NK-92 (cell line): ENCODE measurements around the gene ASPRV1.
"Not testable (repeated sequence)": the region's sequence is repeated elsewhere in the genome, so short reads cannot be mapped to it uniquely, and the experiment has no call there.

Experiments used
- DNase-seq: peaks from one replicate; lab custom pipeline; 2025; ENCODE audit not compliant: unreplicated experiment; lab: John Stamatoyannopoulos, UW

The ASPRV1 gene

DNA sequence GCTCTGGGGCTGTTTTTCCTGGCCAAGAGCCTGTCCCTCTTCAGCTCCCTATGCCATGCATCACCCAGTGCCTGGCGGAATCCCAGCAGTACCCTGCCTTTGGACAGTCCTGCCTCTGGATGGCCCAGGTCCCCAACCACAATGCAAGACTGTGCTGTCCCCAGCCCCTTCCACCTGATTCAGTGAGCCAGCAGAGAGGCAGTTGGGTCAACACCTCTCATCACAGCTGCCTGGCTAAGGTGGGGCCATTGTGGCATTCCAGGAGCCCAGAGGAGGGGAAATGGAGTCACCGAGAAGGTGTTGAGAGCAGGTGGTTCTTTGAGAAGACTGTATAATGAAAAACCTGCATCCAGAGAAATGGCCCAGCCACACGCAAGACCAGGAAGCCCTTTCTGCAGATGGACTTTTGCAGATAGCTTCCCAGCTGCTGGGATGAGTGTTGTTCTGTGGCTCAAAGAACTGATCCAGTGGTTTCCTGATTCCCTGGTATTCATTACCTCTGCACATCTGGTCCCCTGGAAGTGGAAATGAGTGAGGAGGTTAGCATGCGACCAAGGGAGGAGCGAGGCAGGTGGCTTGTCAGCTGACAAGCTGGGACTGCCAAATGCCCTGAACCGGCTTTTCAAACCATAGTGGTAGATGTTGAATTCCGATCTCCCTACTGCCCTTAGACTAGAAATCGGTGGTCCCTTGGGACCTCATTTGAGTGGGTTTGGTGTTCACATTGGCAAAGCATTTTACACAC is 1.7 kb upstream of the ASPRV1 start:
- no peak for DNase-seq

DNA sequence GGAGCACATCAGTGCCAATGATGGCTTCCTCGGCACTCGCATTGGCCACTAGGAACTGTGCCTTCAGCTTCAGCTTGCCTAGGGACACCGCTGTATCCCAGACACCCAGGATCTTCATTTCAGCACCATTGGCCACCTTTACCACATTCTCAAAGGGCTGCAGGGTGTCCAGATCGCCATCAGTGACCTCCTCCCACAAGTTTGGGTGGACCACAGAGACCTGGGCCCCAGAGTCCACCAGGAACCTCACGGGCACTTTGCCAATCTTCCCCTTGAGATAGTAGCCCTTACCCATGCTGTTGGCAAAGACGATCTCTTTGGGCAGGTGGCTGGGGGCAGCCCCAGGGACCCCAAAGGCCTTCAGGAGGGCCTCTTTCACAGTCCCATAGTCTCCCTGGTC is 610 bp downstream of the ASPRV1 start:
- no peak for DNase-seq

DNA sequence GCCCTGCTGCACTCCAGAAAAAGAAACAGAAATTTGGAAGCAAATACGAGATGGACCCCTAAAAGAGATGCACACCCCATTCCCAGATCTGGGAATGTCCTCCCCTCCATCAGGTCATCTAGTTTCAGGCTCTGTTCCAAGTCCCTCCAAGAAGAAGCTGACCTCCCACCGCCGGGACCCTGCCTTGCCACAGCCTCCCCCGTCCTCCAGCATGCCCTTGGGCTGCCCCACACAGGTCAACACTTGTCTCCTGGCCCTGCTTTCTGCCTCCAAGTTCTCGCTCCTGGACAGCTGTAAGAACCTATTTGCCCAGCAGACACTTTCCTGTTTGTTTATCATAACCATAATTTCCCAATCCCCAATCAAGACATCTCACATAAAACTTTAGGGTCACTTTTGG is 2.0 kb downstream of the ASPRV1 start:
- DNase-seq, result no peak

DNA sequence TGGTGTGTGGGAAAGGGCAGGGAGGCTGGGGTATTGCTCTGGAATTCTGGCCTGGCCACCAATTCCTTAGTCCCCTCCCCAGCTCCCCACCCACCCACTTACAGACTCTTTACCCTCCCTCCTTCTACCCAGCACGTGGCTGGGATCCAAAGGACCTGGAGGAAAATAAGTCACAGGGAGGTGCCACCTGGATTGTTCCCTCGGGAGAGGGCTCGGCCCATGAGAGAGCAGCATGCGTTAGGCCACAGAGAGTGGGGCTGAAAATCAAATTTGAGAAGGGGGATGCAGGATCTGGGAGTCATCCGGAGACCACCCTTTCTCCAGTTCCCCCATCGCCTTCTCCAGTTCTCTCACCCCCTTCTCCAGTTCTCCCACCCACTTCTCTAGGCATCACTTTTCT is 3.0 kb downstream of the ASPRV1 start:
- DNase-seq, result no peak

DNA sequence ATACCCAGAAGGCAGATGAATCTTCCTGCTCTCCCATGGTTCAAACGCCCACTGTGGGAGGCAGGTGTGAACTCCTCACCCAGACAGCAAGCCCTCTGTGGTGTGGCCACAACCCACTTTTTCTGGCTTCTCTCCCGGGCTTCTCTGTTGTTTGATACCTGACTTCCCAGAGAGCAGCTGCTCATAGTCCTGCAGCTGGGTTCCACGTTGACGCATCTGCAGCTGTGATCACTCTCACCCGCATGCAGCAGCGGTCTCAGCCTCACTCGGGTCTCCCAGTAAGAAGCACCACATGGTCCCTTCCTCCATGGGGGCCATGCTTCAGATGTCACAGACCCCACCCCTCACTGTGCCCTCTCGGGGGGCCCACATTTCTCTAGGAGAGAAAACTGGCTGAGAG is 3.5 kb downstream of the ASPRV1 start:
- DNase-seq, result no peak

DNA sequence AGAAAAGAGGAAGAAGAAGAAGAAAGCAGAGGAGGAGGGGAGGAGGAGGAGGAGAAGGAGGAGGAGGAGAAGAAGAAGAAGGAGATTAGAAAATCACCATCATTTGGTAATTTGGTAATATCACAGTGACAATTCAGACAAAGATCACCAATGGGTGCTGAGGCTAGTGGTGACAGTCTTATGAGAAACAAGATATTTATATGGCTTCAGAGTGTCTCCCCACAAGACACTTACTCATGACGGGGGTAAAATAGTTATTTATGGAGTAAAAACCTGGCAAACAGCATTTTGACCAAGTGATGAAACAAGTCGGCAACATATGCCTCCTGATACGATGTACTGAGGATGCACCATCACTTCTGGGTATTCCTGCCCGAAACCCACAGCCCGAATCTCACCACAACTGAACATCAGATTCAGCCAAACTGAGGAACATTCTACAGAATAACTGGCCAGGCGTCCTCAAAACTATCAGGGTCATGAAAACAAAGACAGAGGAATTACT is 4.9 kb downstream of the ASPRV1 start:
- DNase-seq, result no peak

DNA sequence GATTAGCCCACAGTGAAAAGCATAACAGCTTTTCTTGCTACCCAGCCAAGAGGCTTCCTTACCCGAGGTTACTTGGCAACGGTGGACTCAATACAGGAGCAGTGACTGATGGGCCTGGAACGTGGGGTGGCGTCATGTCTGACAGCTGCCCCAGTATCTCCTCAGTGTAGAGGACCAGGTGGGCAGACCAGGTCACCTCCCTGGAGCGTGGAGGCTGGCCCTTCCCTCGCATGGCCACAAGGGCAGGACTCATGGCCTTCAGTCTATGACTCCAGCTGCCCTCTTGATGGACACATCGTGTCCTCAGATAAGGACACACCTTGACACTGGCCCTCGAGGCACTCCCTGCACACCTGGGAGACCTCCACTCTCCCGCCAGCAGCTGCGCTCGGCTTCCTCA is 6.4 kb downstream of the ASPRV1 start:
- no peak for DNase-seq

DNA sequence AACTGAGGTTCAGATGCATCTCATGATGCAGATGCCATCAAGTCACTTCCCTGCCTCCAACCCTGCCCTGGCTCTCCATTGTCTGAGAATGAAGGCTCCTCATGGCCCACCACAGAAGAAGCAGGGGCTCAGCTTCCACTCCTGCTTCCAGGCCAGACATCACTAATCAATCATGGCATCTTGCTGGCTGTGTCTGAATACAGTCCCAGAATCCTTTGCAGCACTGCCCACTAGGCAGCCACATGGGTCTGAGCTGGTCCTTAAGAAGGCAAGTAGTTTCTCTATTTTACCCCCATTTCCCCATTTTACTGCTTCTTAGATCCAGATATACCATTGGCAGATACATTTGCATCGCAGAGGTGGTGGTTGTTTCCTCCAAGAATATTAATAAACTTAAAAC is 7.3 kb downstream of the ASPRV1 start:
- DNase-seq, result no peak

DNA sequence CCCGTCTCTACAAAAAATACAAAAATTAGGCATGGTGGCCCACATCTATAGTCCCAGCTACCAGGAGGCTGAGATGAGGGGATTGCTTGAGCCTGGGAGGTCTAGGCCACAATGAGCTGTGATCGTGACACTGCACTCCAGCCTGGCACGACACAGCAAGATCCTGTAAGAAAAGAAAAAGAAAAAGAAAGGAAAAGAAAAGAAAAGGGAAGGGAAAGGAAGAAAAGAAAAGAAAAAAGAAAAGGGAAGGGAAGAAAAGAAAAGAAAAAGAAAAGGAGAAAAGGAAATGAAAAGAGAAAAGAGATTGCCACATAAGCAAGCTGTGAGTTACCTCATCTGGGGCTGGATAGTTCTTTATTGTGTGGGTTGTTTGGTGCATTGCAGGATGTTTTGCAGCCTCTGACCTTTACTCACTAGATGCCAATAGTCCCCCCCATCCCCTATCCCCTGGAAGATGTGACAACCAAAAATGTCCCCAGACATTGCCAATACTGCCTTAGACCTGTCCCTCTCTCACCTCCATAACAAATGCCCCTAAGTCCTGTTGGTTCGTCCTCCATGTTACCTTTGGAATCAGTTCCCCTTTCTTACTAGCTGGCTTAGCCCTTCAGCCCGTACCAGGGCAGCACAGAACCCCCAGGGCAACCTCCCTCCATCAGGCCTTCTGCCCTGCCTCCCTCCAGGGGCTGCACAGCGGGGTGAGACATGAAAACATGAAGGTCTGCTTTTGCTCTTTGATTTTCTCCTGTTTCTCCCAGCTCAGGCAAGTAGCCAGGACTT is 8.9 kb downstream of the ASPRV1 start:
- DNase-seq, result no peak

DNA sequence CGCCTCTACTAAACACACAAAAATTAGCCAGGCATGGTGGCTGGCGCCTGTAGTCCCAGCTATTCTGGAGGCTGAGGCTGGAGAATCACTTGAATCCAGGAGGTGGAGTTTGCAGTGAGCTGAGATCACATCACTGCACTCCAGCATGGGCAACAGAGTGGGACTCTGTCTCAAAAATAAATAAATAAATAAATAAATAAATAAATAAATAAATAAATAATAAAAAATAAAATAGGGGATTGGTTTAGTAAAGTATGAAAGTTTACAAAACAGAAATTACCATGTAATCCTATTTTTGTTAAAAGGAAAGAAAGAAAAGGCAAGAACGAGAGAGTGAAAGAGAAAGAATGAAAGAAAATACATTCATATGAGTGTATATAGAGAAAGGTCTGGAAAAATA is 10.8 kb downstream of the ASPRV1 start:
- not testable (repeated sequence) for DNase-seq

DNA sequence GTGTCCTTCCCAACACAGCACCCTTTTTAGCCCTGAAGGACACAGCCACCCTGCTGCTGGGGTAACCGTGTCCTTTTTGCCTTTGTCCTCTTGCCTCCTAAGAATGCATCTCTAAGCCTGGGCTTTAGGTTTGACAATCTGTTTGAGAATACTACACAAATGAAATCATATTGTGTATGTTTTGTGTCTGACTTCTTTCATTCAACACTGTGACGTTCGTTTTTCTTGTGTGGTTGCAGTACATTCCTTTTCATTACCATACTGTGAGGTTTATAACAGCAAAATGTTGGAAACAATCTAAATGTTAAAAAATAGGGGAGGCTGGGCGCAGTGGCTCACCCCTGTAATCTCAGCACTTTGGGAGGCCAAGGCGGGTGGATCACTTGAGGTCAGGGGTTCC is 11.2 kb downstream of the ASPRV1 start:
- no peak for DNase-seq

DNA sequence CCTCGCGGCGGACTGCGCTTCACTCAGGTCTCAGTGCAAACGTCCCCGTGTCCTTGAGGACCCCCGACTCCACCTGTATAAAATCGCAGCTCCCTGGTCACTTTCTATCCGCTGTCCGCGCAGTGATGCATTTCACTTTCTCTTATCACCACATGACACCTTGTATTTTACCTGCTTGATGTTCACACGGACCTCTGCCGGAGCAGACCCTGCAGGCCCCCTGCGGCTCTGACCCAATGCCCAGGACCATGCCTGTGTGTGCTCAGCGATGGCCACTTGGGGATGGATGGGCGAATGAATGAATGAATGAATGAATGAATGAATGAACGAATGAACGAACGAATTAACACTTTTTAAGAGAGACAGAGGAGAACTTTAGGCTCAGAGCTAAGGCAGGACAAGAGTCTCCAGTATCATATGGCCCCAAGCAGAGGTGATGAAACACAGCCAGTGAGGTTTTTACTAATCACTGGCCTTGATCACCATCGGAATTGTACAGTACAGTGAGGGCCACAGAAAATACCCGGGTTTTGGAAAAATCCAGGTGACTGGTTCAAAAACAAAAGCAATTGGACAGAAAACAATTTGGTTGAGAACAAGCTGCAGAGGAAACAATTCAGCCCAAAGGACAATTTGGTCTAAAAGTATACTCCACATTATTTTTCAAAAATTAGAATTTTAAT is 12.3 kb downstream of the ASPRV1 start:
- DNase-seq, result no peak

DNA sequence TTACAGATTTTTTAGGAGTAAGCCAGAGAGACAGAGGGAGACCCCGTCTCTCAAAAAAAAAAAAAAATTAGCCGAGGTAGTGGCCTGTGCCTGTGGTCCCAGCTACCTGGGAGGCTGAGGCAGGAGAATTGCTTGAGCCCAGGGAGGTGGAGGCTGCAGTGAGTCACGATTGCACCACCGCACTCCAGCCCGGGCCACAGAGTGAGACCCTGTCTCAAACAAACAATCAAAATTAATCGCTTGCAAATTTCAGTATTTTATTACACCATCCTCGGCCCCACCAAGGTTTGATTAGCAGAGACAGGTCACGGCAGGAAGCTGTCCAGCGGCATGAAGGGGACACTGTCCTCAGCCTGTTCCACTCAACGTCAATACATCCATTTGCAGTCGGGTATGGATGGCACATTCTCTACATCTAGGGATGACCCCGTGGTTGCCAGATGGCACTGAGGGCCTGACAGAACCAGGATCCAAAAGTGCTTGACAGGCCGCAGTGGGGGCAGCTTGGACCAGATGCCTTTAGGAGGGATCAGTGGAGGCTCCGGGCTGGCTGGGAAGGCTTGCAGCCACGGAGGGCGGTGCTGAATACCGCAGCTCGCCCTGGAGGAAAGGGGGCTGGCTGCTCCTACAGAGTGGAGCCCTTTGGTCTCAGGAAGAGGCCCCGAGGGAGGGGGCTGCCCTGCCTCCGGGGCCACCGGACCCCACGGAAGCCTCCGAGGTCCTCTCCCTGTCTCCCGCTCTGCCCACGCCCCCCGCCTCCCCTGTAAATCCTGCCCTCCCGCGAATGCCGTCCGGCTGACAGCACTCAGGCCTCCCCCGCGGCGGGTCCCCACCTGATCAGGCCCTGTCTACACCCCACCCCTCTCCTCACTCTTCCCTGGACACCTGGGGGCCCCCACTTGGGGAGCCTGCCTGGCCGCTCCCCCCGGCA is 13.1 kb downstream of the ASPRV1 start:
- no peak for DNase-seq

DNA sequence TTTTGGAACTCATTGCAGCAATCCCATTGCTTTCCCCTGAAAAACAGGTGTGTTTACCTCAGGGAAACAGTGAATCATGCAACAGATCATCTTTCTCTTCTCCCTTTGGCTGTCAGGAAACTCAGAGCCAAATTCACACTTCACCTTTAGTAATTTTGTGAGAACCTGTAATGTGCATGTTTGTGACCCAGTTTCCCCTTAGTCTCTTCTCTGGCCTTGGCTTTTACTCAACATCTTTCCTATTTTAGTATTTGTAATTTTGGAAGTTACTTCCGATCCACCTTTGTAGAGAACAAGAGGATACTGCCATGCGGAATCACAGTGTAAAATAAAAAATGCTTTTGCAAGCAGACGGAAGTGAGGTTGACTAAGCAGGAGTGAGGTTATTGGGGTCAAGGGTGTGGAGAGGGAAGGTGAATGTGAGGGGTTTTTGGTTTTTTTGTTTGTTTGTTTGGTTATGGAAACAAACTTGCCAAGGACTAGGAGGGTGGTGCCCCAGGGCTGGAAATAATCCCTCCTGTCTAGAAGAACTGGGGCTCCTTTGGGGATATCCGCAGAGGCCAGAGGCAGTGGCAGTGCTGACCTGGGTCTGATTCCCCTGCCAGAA is 14.0 kb downstream of the ASPRV1 start:
- no peak for DNase-seq

DNA sequence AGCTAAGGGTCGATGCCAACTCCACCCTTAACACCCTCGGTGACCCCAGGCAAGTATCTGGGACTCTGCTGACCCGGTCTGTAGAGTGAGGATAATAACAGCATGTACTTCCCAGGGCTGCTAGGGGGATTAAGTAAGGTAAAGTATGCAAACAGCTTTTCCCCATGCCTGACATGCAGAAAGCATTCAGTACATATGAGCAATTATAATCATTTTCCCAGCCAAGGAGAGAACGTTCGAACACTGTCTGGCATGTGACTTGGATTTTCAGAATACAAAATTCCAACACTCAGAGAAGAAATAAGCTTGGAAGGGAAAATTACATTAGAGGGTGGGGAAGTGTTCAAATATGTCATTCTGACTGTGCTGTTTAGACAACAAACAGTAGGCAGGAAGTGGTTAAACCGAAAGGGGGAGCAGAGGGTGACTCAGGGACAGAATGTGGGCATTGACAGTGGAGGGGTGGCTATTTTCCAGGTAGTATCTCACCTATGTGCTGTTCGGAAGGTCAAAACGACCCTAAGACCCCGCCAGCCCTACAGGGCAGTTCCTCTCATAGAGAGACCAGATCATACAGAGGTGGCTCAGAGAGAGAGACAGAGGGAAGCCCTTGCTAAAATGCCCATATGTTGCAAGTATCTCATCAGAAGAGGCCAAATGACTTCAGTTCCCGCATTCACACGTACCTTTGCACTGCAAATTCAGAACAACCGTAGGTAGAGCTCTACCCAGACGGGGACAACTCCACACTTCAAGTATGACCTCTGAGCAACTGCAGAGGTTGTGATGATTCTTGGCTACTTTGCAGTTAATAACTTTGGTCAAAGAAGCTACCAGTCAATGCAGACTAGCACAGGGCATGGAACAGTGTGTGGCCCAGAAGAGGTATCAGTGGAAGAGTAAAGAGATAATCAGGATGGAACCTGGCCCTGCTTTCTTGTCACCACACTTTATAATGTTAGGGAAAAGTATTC is 14.8 kb downstream of the ASPRV1 start:
- no peak for DNase-seq

DNA sequence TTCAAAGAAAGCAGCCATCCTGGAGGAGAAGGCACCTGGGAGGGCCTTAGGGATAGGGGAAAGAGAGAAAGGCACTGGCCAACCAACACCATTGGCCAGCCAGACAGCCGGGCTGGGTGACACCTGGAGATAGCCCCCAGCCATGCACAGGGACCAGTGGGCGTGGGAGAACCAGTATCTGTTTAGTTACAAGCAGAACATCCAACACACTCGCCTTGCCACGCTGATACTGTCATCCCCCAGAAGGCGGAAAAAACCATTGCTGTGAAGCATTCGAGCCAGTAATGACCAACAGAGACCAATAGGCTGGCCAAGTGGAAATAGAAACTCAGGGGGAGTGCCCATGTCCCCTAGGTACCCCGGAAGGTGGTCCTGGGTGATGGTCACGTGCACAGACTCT is 15.5 kb downstream of the ASPRV1 start:
- DNase-seq, result no peak

DNA sequence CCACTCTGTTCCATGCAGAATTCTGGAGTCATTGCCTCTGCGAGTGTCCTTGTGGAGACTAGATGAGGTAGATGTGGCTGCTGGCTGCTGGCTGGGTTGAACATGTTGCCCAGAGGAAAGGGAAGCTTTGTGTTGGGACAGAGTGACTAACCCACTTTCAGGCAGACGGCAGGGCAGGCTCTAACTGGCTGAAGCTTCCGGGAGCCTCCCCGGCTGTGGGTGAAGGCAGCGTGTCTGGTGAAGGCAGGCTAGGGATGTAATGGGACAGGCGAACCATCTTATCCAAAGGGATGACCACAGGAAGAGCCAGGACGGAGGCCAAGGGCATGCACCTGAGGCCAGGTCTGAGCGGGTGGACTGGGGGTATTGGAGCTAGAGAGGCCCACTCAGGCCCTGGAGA is 16.0 kb downstream of the ASPRV1 start:
- no peak for DNase-seq

DNA sequence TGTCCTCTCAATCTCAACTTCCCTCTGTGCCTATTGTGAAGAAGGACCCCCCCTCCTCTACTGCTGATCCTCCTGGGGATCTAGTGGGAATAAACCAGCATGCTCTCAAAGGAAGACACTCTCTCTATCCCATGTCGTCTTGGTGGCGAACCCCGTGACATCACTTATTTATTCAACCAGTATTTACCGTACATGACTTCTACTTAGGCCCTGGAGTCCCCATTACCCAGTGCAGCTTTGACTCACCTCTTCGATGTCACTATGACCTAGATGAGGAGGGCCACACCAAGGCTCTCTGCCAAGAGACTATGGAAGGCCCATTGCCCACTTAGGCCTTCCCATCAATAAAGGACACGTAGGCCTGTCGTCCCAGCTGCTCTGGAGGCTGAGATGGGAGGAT is 16.7 kb downstream of the ASPRV1 start:
- DNase-seq, result no peak

DNA sequence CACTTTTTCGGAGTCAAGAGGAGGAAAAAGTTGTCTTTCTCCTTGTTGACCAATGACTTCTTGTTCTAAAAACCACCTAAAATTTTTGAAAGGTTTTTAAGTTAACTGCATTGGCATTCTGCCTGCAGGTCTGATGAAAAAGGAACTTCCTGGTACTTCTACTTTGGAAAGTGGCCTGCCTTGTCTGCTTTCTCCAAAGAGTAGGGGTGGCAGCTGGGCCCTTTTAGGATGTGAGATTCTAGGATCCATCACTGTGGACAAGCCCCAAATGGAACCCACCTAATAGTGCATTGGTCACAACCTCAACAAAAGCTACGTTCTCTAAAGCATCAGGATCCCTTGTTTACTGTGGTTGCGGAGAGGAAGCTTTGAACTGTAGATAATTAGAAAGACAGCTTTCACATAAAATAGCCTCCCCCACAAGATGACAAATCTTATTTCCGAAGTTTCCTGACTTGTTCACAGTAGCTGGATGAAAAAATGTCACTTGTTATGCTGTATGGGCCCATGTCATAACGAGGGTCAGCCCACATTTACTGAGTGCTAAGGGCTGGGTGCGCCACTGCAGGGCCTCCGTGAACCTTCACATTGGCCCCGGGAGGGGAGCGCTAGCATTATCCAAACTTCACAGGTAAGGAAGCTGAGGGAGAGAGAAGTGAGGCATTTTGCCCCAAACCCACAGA is 17.4 kb downstream of the ASPRV1 start:
- DNase-seq, result no peak
